Activated CD4-positive, alpha-beta T cell treated with anti-CD3 and anti-CD28 coated beads for 24 hours (primary cell): ENCODE results near the gene OR6K3.

Experiments used
- DNase-seq, 2 donors: peaks; one replicate each; pipeline ENCODE4 v3.0.0-alpha.2; 2020; ENCODE audit warnings: low read depth in 2 of 2

The OR6K3 gene

GRCh38 chr1:158687037-158687436, 33.5 kb downstream of the OR6K3 start:
- DNase-seq: no peak

GRCh38 chr1:158686111-158687009, 34.2 kb downstream of the OR6K3 start, which contains the start of gene SPTA1:
Gene SPTA1 (minus strand): TSS chr1:158686715. CDS start chr1:158686517, 198 bp downstream.
- DNase-seq: no peak

GRCh38 chr1:158685085-158685484, 35.4 kb downstream of the OR6K3 start:
- no peak for DNase-seq

- DNase-seq: no peak
Measured at GRCh38 chr1:158681606-158682005, 38.9 kb downstream of the OR6K3 start.

GRCh38 chr1:158679289-158679688, 41.2 kb downstream of the OR6K3 start:
- no peak for DNase-seq

- DNase-seq: no peak
Measured at GRCh38 chr1:158675563-158676323, 44.8 kb downstream of the OR6K3 start.

- DNase-seq: no peak
Measured at GRCh38 chr1:158674302-158674701, 46.2 kb downstream of the OR6K3 start.
